Stimulated activated naive CD8-positive, alpha-beta T cell treated with anti-CD3 and anti-CD28 coated beads, Interleukin-15, Interleukin-2, amounts not matched to agents 100 U/mL and 50 U/mL, for 24 hours (primary cell): Measurements from ENCODE around the gene FMOD.
A peak's percentile ranks its signal among the peaks of the same experiment; 100 is the strongest.

Experiments used
- ATAC-seq: fragments of 150-1000 bp; cut with Tn5 transposase; one replicate; pipeline ENCODE4 v1.10.0; 2021
- DNase-seq: peaks from one replicate; pipeline ENCODE4 v3.0.0; 2021

Gene FMOD

DNA sequence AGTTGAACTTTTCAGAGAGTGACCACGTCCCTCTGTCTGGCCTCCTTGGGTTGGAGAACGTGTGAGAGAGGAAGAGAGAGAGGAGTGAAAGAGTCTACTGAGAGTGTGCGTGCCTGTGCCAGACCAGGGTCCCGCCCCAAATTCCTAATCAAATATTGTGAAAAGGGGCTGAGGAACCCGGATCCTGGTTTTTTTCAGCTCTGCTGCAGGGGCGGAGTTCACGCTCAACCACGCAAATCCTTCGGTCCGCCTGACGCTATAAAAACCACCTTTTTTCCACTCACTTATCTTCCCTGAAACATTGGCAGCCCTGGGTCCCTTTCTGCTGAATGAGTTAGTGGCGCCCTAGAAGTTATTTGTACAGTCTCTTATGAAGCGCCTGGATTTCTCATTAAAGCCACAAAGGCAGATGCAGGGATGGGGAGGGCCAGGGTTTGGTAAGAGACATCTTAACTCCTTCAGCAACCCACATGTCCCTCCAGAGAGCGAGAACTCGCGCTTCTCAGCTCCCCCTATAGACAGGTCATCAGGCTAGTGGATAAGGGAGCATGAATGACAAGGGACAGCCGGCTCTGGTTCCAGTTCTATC is at the start of gene FMOD:
Gene FMOD, minus strand, starts transcription at position 86 of the 589 bp plus-strand sequence. CDS start 2,852 bp downstream, outside the sequence.
- DNase-seq (peak; percentile 8), ATAC-seq (peak; percentile 12)

DNA sequence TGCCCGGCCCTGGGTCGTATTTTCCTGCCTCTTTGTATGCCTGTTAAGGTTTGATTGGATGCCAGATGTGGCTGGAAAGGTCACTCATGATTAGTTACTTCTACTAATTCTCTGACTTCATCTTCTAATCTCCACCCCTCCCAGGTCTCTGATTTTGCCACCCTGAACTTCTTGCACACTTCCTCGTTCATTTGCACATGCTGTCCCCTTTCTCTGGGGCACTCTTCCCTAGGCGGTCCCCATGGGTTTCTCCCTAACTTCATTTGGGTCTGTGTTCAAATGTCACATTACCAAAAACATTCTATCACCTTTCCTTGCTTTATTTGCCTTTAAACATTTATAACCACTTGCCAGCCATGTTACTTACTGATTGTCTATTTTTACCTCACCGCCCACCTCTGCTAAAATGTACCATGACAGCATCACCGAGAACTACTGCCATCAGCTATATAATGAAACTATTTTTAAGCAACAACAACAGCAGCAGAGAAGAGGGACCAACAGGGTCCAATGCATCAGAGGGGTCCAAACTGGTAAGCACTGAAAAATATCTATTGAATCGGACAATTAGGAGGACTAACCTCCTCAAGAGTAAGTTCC is 45.8 kb upstream of the FMOD start:
- no peak for ATAC-seq

DNA sequence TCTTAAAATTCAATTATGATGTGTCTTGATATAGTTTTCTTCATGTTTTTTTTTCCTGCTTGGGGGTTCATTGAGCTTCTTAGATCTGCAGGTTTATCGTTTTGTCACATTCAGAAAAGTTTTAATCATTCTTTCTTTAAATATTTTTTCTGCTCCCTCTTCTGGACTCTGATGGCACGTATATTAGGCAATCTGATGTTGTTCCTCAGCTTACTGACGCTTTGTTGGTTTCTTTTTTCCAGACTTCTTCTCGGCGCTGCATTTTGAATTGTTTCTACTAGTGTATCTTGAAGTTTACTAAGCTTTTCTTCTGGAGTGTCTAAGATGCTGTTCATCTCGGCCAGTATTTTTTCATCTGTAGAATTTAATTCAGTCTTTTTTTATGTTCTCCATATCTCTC is 44.8 kb upstream of the FMOD start:
- no peak for ATAC-seq
- no peak for DNase-seq

More for the DNA sequence above, 45.8 kb upstream of the FMOD start:
- no peak for DNase-seq

GRCh38 chr1:203390298-203390697 is 39.4 kb upstream of the FMOD start:
- ATAC-seq (no peak), DNase-seq (no peak)

DNA sequence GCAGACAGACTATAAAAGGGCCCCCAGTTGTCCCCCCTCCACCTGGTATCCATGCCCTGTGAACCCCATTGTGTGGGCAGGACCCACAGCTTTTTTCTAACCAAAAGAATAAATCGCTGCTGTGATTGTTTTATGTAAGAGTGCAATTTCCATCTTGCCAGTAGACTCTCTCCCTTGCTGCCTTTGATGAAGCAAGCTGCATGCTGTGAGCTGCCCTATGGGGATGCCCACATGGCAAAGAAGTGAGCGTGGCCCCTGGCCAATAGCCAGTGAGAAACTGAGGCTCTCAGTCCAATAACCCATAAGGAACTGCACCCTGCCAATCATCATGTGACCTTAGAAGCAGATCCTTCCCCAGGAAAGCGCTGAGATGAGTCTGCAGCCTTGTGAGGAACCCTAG is 37.8 kb upstream of the FMOD start:
- no peak for DNase-seq

DNA sequence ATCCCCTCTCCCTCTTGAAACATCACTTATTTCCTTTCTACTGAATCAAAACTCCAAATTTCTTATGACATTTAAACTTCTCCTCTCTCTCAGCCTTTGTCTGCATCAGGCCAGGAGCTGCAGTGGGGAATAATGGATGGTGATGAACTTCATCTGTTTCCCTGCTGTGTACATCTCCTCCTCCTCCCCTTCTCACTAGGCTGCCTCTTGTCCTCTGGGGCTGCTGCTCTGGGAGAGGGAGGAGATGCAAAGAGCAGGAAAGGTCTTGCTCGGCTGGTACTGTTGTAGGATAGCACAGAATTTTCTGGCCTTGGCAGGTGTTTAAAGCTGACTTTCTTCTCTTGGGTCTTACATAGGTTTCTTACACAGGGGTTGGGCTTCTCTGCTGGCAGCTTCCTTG is 31.1 kb upstream of the FMOD start:
- DNase-seq (no peak), ATAC-seq (no peak)

More for the DNA sequence above, 37.8 kb upstream of the FMOD start:
- no peak for ATAC-seq

DNA sequence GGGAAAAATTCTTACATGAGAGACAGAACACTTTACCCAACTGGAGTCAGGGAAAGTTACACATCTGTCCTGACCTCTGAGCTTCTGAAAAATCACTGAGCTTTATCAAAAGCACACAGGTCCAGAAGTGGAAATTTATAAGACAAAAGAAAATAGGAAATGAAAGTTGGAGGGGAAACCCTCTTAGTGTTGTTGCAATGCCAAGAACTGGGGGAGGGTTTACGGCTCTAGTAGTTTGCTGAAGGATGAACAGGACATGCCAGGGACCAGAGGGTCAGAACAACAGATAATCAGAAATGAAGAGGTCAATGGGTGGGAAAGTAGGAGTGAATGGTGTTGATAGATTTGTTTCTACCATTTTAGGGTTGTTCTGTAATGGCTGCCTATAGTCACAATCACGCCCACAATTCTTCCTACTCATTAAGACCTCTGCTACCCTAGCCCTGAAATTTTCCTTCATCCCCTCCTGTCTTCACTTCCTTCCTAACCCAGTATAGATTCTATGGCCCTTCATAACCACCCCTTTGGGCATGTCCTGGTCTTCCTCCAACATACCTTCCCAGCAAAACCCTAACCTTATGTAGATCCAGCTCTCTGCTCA is 30.3 kb upstream of the FMOD start:
- ATAC-seq (peak; percentile 23), DNase-seq (no peak)

GRCh38 chr1:203380420-203381150 is 29.7 kb upstream of the FMOD start:
- ATAC-seq, result no peak
- no peak for DNase-seq

DNA sequence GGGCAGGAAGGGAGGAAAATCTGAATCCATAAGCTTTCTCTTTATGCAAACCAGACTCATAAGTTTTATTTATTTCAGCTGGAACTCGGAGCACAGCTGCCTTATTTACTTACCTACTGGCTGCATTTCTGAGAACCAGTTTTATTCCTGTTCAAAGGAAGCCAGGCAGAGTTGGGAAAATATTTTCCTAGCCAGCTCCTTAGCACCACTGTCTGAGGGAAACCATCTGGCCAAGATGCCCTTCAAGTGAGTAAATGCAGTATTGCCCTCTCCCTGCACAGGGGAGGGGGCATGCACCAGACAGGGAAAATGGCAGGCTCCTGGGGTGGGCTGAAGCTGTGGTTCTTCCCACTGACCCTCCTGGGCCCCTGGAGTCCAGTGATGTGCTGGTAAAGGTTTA is 28.9 kb upstream of the FMOD start:
- ATAC-seq (no peak), DNase-seq (no peak)

DNA sequence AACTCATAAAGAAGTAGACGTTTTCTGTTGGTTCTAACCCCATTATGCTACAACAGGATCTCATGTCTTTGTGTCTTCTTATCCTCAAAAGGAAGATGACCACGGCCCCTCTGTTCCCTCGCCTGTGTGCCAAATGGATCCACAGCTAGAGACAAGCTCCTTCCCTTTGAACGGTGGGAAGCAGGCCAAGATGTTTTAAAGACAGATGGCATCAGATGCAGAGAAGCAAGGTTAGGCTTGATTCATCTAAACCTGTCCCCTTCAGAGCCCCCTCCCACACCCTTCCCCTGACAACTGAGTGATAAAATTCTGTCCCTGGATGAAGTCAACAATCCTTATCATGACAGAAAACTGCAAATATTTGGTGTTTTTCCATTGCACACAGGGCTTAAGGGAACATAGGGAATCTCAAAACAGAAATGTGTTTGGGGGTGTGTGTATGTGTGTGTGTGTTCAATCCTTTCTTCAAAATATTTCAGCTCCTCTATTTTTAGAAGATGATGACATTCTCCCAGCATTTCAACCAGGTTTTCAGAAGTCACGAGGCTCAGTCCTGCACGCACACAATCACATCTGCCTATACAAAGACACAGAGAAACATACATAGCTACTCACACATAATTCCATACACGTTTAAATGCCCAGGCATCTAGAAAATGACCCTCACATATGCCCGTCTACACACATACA is 27.8 kb upstream of the FMOD start:
- DNase-seq, result no peak
- no peak for ATAC-seq

DNA sequence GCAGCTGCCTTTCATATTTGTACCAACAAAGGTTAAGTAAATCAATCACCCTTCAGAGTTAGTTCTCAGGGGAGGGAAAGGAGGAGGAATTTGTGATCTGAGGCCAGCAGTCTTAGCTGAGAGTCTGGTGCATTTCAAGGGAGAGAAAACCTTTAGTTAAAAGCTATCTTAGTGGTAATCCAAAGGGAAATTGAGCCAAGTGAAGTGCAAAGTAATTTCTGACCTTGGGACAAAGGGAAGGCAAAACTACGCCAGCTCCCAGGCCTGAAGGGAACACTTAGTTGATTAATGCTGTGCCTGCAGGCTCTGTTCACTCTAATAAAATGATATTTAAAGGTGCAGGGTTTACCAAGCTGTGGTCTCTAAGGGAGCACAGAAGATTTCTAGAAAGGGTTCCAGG is 23.1 kb upstream of the FMOD start:
- ATAC-seq (no peak), DNase-seq (no peak)

- no peak for DNase-seq
- ATAC-seq, result no peak
These were observed 22.1 kb upstream of the FMOD start for GRCh38 chr1:203373002-203373401.

DNA sequence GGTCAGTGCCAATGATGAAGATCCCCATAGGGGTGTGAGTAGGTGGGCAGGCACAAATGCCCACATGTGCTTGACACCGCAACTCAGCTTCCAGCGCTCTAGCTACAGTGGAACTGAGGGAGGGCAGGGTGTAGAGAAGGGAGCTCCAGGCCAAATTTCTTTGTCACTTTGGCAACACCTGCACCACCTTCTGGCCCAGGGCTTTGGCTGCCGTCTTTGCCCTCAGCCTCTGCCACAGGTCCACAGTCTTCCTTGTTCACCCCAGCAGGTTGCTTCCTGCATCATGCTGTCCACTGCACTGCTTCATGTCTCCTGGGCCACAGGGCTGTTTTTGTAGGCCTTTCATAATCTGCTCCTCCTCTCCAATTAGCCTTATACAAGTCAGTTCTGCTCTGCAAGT is 20.4 kb upstream of the FMOD start:
- DNase-seq, result no peak
- ATAC-seq, result no peak

DNA sequence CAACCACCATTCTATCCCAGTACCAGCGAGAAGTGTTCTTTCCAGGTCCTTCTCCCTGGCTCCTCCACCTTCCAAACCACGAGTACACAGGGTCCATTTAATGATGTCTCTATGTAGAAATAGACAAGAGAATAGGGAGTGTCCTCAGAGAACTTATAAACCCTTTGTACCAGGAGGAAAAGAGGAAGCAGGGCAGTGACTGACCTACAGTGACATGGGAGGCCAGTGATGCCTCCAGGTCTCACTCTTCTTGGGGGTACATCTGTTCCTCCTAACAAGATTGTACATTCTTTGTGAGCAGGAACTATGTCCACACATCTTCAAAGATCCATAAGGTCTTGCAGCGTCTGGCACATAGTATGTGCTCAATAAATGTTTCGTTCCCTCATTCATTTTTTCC is 18.7 kb upstream of the FMOD start:
- DNase-seq (no peak), ATAC-seq (no peak)

DNA sequence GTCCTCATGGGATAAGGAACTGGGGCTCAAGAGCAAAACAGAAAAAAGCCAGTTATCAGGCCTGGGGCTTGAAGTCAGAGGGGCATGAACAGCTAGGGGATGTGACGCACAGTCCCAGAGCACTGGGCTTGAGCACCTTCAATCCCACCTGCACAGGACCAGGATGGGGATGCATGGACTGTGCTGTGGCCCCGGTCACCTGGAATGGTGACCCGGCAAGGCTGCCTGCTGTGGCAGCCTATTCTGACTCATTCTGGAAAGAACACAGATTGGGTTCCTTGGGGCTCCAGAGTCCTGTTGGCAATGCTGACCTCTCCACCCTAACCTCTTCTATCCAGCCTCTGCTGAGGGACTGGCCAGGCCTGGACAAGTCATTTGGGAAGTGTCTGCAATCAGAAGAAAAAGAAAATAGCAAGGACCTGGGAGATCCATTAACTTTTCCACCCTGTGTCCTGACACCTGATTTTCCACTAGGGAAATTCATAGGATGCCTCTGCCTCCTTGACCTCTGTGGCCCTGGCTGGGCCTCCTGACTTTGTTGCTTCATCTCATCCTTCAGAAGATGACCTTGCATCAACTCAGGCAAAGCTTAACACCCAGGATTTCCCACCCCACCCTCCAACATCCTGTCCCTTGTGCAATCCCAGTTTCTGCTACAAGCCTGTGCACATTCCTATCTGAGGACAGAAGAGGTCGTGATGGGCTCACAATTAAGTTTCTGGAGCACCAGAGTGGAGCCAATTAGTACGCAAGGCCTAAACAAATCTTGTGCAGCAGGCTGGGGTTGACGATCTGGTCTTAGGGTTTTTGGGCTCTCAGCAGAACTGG is 17.9 kb upstream of the FMOD start:
- ATAC-seq (no peak), DNase-seq (no peak)

GRCh38 chr1:203367057-203367456 is 16.1 kb upstream of the FMOD start:
- DNase-seq (no peak), ATAC-seq (no peak)

DNA sequence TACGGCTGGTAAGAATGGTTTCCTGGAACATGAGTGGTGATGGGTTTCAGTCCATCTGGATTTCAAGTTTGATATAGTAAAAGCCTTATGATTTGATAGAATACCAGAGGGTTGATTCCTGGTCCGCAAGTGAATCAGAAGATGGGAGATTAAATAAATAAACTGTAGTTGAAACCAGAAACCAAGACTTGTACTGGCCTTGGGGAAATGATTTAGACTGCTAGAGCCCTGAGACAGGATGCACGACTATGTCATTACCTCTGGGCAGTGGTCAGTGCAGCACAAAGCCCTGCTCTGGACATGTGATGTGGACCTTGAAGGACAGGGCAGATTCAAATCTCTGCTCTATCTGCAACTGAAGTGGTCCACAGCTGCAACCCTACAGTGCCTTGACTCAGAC is 15.6 kb upstream of the FMOD start:
- DNase-seq (no peak), ATAC-seq (no peak)

DNA sequence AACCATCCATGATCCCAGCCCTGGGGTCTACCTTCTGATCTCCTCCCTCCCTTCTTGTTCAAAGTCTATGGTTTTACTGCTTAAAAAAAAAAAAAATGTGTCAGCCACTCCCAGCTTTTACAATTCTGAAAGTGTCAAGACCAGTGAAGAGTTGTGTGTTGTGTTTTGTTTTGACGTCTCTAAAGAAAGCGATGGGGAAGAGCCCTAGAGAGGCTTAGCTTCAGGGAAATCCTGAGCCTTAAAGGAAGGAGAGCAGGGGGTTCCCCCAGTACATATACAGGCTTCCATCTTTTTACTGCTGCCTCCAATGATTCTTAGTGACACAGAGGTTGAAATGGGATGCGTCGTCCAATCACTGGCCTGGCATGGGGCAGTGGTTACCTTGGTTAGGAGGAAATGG is 13.9 kb upstream of the FMOD start:
- ATAC-seq (no peak), DNase-seq (no peak)

- ATAC-seq, result no peak
- DNase-seq, result no peak
These were observed 13.3 kb upstream of the FMOD start for GRCh38 chr1:203364094-203364801.

GRCh38 chr1:203362720-203363025 is 11.8 kb upstream of the FMOD start:
- no peak for ATAC-seq
- DNase-seq, result no peak
